Activated CD4-positive, CD25-positive, alpha-beta regulatory T cell treated with anti-CD3 and anti-CD28 coated beads, Interleukin-2, amount 50 U/mL, for 16 hours (primary cell): ENCODE data around the gene HPS1.

Experiments used
- DNase-seq: peaks from one replicate; pipeline ENCODE4 v3.0.0-alpha.2; 2020; ENCODE audit warnings: low read depth, low spot score

The HPS1 gene

GRCh38 chr10:98432330-98432729, 14.4 kb downstream of the HPS1 start:
- no peak for DNase-seq

- no peak for DNase-seq
Observed at GRCh38 chr10:98431016-98431415, 15.7 kb downstream of the HPS1 start.

GRCh38 chr10:98430427-98430826, 16.3 kb downstream of the HPS1 start:
- no peak for DNase-seq

- DNase-seq, result no peak
Observed at GRCh38 chr10:98429320-98430072, 17.2 kb downstream of the HPS1 start.

GRCh38 chr10:98427011-98427515, 19.7 kb downstream of the HPS1 start:
- no peak for DNase-seq

- no peak for DNase-seq
Observed at GRCh38 chr10:98425511-98426352, 21.0 kb downstream of the HPS1 start.

GRCh38 chr10:98424295-98425254, 22.2 kb downstream of the HPS1 start:
- no peak for DNase-seq

- DNase-seq, result no peak
Observed at GRCh38 chr10:98423691-98424120, 23.0 kb downstream of the HPS1 start.

GRCh38 chr10:98422182-98422581, 24.6 kb downstream of the HPS1 start:
- no peak for DNase-seq

GRCh38 chr10:98420786-98421185, 25.9 kb downstream of the HPS1 start:
- no peak for DNase-seq

- no peak for DNase-seq
Observed at GRCh38 chr10:98419469-98420261, 27.1 kb downstream of the HPS1 start.

GRCh38 chr10:98418665-98419468, 27.9 kb downstream of the HPS1 start:
- DNase-seq, result no peak

GRCh38 chr10:98417973-98418664, 28.6 kb downstream of the HPS1 start:
- no peak for DNase-seq

GRCh38 chr10:98417481-98417959, 29.2 kb downstream of the HPS1 start:
- DNase-seq, result no peak

GRCh38 chr10:98416606-98417388, 29.9 kb downstream of the HPS1 start:
- DNase-seq, result no peak

GRCh38 chr10:98415731-98416119, 31.0 kb downstream of the HPS1 start:
- DNase-seq, result no peak

GRCh38 chr10:98414932-98415730, 31.6 kb downstream of the HPS1 start, which contains the start of gene PYROXD2:
TSS of gene PYROXD2 (minus strand) at chr10:98415182. CDS start at chr10:98415135, 47 bp downstream.
- no peak for DNase-seq
